GM18502 (cell line): ENCODE results near the gene TYMP.

ENCODE experiments used
- ATAC-seq: cut with Tn5 transposase; IDR thresholded peaks from one replicate; pipeline ENCODE4 v1.9.1; 2021; ENCODE audit warnings: mild to moderate bottlenecking; ENCODE audit not compliant: unreplicated experiment, poor library complexity

The TYMP gene

DNA sequence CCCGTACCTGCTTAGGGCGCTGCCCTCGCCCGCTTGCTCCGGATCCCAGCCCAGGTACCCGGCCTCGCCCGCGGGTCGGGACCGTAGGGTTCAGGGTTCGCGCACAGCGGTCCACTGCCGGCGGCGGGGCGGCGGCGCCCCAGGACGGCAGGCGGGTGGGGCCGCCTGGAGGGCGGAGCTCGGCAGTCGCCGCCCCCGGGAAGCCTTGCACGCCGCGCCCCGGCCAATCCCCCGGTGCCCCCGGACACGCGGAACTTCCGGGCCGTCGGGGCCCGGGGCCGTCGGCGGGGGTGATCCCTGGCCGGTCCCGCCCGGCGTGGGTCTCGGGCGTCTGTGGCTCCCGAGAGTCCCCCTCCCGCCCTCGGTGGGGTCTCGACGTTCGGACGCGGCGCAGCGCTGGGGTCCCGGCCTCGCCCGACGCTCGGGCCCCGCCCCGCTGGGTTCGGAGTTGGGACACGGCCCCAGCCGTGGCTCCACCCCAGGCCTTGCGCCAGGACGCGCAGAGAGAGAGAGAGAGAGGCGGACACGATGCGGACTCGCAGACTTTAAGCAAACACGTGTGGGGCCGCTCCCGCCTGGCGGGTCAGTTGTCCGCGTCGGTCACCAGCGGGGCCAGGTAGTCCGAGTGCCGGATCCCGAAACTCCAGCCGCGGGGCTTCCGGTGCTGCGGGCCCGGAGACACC lies at the start of gene TYMP:
Gene TYMP (minus strand): TSS at position 116 of the 683 bp plus-strand sequence. CDS start 303 bp downstream, outside the sequence.
- peak; percentile 24 for ATAC-seq

- no peak for ATAC-seq
Measured at GRCh38 chr22:50578776-50579310, 49.0 kb upstream of the TYMP start.

DNA sequence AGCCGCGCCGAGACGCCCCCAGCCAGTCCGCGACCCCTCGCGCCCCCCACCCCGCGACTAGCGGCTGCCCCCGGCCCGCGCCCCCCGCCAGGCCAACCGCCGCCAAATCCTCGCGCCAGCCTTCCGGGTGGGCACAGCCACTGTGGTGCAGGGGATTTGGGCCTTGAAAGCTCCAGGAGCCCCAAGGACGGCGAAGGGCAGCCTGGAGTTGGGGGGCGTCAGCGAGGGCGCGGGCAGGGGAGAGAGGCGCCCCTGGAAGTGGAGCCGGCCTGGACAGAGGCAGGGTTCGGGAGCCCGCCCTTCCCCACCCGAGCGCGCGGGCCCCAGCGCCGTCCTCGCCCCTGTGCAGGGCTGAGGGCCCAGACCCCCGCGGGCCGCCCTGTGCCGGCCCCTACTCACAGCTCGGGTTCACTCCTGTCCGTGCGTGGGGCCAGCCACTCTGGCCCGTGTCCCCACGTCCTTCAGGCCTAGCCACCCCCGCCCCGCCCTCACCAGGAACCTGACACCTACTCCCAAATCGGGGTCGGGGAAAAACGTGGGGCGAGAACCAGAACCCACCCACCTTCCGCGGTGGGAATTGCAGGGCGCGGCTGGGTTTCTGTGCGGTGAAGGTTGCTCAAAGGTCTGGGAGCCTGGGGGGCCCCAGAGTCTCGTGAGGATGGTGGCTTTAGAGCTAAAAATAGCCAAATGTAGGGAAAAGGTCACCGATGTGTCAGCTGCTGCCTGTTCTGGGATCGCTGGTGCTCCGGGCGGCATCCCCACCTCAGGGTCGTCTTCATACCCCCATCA lies 48.4 kb upstream of the TYMP start, which contains the start of gene CPT1B:
Gene CPT1B (minus strand): TSS at position 441 of the 789 bp plus-strand sequence. CDS start 512 bp downstream, outside the sequence.
- ATAC-seq = no peak

GRCh38 chr22:50577697-50577986 lies 47.8 kb upstream of the TYMP start:
- ATAC-seq = no peak

- ATAC-seq = no peak
Measured at GRCh38 chr22:50576806-50577696, 47.2 kb upstream of the TYMP start.

- ATAC-seq = no peak
Measured at GRCh38 chr22:50576070-50576469, 46.3 kb upstream of the TYMP start.

DNA sequence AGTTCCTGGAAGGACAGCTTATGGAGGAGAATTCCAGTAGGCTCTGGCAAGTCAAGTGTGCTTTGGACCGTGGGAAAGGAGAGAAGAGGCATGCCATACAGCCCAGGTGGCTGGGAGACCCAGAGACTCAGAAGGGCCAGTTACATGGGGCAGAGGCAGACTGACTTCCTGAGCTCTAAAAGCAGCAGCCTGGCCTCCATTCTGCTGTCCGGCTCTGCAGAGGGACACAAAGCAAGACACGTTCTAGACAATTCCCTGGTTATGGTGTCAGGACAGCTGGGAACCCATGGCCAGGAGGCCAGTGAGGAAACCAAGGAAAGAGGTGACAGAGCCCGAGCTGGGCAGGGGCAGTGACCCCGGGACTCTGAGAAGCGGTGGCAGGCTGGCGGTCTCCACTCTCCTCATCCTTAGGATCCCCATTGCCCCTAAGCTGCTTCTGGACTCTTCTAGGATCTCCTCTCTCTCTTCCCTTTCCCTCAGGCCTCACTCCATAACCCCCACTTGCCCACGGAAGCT lies 45.7 kb upstream of the TYMP start:
- no peak for ATAC-seq

GRCh38 chr22:50574383-50574755 lies 44.6 kb upstream of the TYMP start:
- no peak for ATAC-seq

- ATAC-seq = no peak
Measured at GRCh38 chr22:50573491-50574382, 43.9 kb upstream of the TYMP start.

- ATAC-seq = no peak
Measured at GRCh38 chr22:50572965-50573364, 43.2 kb upstream of the TYMP start.

DNA sequence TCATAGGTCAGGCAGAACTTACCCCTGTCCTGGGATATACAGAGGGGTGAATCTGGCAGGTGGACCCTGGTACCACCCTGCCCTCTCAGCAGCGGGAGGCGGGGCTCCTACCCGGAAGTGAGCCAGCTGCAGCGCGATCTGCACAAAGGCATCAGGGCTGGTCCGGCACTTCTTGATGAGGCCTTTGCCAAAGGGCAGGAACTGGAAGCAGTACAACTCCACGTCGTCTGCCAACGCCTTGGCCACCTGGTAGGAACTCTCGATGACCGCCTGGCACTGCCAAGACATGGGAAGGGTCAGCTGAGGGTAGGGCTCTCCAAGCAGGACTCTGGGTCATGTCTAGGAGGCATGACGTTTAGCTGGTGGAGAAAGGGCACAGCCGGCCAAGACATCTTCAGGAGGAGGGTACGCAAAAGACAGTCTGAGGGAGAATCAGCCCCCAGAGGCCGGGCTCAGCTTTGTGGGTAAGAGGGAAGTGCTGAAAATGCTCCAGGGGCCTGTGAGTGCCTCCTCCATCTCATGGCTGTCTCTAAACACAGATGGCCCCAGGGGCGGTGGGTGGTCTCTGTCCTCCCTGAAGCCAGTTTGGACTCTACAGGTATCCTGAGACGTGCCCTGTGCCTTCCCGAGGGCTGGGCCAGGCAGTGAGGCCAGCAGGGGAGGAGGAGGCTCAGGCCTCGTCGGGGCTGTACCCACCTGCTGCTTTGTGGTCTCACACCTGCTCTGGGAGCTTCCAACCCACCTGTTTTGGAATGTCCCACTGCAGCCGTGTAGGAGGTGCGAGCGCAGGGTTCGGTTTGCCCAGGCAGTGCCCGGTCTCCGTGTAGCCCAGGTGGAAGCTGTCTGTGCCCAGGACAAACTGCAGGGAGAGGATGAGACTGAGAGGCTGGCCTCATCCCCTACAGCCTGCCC lies 41.7 kb upstream of the TYMP start:
- no peak for ATAC-seq

DNA sequence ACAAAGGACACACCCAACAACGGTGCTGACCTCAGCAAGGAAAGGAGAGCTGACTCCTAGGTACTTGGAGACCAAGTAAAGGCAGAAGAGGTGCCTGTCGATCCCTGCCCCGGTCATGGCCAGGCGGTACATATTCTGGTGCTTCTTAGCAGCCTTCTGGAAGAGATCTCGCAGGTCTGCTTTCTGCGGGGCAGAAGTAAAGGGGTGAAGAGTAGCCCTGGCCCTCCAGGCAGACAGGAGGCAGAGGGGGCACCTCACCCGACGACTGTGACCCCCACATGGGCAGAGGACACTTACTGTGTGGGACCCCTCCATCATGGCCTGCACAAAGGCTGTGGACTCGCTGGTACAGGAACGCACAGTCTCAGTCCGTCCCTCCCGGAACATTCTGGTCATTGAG lies 41.0 kb upstream of the TYMP start:
- ATAC-seq = no peak

- ATAC-seq = no peak
Measured at GRCh38 chr22:50569896-50570535, 40.2 kb upstream of the TYMP start.

DNA sequence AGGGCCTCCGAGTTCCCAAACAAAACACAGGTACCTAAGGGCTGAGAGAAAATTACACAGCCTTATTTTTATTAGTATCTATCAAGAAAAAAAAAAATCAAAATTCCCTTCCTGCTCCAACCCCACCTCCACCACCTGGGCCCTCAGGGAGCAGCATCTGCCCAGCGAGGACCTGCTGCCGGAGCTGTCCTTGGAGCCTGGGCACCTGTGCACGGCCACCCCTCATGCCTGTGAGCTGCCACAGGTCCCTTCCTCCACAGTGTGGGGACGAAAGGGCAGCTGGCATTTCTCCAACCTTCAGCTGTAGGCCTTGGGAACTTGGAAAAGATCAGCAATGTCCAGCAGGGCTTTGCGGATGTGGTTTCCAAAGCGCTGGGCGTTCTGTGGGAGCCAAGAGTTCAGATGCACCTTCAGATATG lies 39.2 kb upstream of the TYMP start:
- ATAC-seq = no peak

GRCh38 chr22:50568626-50569025 lies 38.8 kb upstream of the TYMP start:
- ATAC-seq = no peak

DNA sequence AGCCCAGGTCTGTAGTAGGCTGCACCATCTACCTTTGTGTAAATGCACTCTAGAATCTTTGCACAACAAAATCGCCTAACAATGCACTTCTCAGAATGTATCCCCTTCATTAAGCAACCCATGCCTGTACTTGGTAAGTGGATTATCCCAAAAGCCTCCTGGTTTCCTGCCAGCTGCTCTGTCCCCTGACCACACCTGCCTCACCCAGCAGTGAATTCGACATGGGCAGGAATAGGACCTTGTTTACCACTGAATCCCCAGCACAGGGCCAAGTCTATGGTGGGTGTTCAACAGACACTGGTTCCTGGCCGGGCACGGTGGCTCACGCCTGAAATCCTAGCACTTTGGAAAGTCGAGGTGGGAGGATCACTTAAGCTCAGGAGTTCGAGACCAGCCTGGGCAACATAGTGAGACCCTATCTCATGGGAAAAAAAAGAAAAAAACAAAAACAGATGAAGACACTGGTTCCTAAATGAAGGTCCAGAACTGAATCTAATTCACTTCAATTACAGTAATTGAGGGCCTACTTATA lies 38.0 kb upstream of the TYMP start:
- no peak for ATAC-seq

- ATAC-seq = no peak
Measured at GRCh38 chr22:50564289-50564688, 34.5 kb upstream of the TYMP start.
